IPS DF 19.7 (cell line): Measurements from ENCODE around the gene FFAR3.
A peak's percentile ranks its signal among the peaks of the same experiment; 100 is the strongest.
"Not testable (repeated sequence)": the region's sequence is repeated elsewhere in the genome, so short reads cannot be mapped to it uniquely, and the experiment has no call there.

Source experiments
- DNase-seq: peaks from one replicate; pipeline ENCODE4 v3.0.0-alpha.2; 2013; ENCODE audit warnings: low read depth, low spot score

Gene FFAR3

GRCh38 chr19:35401416-35401815 lies 43.2 kb downstream of the FFAR3 start:
- not testable (repeated sequence) for DNase-seq

DNA sequence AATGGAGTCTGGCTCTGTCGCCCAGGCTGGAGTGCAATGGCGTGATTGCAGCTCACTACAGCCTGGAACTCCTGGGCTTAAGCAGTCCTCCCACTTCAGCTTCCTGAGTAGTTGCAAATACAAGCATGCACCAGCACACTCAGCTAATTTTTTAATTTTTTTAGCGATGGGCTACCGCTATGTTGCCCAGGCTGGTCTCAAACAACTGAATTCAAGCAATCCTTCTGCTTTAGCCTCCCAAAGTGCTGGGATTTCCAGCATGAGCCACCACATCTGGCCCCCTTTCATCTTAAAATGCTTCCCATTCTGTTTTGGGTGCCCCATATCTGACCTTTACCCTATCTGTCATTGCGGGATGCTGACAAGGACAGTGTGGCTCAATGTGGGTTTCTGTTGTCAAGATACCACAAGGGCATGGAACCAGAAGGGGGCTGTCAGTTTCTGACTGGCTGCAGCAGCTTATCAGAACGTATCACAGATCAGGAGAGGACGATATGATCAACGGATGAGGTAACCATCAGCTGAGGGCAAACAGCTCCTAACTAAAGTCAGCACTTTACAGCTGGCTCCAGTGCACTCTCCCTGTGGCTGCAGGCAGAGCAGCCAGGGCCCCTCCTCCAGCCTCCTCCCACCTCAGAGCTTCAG lies 45.0 kb downstream of the FFAR3 start:
- no peak for DNase-seq

GRCh38 chr19:35404879-35405622 lies 46.8 kb downstream of the FFAR3 start:
- DNase-seq: peak; percentile 30

GRCh38 chr19:35407619-35408018 lies 49.4 kb downstream of the FFAR3 start:
- DNase-seq: no peak

DNA sequence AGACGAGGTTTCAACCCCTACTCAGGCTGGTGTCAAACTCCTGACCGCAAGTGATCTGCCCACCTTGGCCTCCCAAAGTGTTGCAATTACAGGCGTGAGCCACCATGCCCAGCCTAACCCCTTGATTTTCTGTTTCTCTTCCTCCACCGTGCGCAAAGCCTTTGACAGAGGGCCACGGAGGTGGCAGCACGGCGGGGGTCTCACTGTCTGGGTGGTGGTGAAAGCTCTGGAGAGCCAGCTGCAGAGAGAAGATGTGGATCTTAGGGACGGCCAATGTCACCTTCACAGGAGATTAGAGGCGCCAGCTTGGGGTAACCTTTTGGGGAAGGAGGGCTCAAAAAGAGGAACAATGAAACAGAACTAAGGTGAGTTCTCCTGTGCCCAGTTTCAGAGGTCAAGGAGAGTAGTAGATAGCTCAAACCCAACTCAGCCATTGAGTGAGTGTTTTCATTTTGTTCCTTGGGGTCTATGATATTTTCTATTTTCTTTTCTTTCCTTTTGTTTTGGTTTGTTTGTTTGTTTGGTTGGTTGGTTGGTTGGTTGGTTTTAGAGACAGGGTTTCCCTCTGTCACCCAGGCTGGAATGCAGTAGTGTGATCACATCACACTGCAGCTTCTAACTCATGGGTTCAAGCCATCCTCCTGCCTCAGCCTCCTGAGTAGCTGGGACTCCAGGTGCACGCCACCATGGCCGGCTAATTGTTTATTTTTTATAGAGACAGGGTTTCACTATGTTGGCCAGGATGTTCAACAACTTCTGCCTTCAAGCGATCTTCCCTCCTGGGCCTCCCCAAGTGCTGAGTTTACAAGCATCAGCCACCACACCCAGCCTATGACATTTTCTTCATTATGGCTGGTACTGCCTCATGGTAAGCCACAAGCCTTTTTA lies 50.3 kb downstream of the FFAR3 start:
- DNase-seq: no peak

GRCh38 chr19:35409191-35409590 lies 50.9 kb downstream of the FFAR3 start:
- DNase-seq: no peak
